NCI-H510A (cell line): ENCODE results near the gene C1orf35.

Experiments used
- DNase-seq: peaks from one replicate; lab custom pipeline; 2025; lab: John Stamatoyannopoulos, UW

Gene C1orf35

DNA sequence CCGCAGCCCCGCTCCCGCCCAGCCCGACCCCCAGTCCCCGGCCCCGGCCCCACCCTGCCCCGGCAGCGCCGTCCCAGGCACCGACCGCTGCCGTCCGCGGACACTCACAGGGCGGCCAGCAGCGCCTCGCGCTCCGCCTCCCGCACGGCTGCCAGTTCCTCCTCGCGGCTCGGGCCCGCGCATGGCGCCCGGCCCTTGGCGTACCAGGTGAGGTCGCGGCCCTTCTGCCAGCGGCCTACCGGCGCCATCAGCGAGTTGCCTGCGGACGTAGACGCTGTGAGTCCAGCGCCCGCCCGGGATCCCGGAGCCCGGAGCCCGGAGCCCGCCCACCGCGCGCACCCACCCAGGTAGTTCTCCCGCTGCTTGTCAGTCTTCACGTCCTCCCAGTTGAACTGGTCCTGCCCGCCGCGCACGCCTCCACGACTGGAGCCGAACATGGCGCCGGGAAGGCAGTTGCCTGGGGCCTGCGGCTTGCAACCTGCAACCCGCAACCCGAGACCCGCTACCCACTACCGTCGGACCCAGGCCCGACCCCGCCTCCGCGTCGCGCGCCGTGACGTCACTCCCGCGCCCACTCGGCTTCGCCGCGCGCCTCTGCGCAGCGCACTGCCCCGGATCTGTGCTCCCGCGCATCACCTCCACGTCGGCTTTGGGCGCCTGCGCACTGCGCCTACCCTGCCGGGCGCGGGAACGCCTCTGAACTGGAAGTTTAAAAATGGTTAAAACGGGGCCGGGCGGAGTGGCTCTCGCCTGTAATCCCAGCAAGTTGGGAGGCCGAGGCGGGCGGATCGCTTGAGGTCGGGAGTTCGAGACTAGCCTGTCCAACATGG is at the start of gene C1orf35:
Gene C1orf35 (minus strand): TSS at position 535 of the 830 bp plus-strand sequence. CDS start 98 bp downstream, at position 437.
- peak; percentile 88 for DNase-seq

DNA sequence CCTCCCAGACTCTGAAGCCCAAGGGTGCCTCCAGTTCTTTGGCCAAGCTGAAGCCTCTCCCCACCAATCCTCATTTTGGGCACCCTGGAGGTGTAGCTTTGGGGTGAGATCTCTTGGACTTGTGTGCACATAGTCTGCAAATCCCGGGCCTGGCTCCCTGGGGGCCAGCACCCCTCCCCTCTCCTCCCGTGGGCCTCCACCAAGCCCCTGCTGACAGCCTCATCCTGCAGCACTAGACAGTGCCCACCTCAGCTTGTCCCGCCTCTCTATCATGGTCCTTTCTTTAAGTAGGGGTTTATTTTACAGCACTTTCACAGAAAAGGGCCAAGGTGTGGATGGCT is 49.8 kb upstream of the C1orf35 start:
- DNase-seq: no peak

DNA sequence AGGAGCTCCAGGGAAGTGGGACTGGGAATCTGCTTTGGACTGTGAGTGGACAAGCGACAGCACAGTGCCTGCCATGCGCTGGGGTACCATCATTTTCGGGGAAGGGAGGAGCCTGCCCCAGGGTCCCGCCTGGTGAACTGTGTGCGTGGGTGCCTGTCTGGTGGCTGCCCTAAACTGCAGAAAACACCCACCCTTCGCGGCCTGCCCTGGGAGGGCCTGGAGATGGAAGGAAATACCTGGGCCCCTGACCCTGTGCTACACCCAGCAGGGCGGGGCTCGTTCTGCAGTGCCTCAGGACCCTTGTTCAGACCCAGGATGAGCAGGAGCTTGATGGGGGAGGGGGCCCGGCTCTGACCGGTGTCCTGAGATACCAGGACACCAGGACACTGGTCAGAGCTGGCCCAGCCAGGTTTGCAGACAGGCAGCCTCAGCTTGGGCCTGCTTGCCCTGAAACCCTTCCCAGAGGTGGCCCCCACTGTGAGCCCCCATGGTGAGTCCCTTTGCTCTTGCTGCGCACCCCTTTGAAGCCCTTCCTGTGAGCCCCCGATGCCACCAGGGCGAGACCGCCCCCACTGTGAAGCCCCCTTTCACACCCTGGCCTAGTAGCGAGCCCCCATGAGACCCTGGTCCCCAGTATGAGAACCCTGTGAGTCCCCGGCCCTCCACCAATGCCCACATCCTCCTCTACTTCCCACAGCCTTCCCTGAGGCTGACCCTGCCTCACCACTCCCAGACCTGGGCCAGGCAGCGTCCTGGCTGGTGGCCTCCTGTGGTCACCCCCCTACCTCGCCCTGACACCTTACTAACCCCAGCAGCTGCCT is 49.2 kb upstream of the C1orf35 start:
- DNase-seq: no peak

DNA sequence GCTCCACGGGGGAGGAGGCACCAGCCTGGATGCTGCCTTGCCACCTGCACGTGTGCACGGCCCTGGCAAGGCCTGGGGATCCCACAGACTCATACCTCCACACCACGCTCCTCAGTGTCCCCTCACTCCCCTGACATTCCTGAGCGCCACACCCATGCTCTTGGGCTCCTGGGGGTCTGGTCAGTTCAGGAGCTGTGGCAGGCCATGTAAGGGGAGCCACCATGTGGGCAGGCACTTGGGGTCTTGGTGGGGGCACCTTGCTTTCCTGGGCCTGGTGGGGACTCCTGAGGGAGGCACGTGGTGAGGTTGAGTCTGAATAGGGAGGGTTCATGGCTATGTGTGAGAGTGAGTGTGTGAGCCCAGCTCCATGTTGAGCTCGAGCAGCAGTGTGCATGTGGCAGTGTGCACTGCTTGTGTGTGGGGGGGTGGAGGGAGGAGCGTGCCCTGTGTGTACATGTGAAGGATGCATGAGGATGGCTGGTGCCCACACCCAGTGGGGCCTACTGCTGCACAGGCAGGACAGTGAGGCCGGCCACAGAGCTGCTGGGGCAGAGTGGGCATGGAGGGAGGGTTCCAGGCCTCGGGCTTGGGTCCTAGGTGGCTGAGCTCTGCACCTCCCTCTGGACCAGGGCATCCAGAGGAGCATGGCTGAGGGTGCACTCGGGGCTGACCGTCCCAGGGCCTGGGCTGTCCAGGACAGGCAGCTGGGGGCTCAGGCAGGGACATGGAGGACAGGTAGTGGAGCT is 48.2 kb upstream of the C1orf35 start:
- no peak for DNase-seq

DNA sequence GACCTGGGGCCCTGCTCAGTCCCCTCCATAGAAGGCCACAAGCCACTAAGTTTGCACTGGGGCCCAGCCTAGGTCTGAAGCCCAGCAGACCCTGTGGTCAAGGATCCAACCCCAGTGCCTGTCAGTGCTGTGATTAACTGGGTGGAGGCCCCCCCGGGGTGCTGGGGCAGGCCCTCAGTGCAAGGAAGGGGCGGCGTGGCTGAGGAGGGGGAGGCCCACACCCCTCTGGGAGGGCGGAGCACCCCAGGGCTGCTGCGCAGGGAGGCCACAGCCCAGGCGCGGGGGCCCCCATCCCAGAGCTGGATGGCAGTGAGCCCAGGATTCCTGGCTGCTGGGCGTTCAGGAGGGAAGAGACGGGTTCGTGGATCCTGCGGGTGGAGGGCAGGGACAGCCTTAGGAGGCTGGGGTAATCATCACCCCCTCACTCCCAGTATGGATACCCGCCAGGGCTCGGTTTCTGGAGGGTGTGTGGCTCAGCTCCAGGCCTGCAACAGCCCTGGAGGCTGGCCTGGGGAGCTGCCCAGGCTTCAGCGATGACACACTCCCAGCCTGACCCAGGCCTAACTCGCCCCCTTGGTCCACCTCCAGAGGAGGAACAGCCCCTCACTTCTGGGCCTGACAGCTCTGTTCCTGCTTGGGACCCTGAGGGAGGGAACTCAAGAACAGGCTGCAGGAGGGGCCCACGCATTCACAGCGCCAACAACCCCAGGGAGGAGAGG is 47.5 kb upstream of the C1orf35 start:
- DNase-seq: no peak

DNA sequence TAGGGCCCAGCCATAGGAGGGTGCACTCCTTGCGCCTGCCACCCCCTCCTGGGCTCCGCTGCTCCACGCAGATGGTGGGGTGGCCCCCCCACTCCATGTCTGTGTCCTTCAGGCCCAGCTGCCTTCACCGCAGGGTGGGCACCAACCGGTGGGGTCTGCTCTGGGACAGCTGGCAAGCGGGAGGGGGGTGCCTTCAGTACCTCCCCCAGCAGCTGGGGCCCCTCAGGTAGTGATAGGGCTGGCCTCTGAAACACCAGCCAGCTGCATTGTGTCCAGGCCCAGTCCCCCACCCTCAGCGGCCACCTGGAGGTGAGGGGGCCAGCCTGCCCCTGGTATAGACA is 47.0 kb upstream of the C1orf35 start:
- DNase-seq: no peak

DNA sequence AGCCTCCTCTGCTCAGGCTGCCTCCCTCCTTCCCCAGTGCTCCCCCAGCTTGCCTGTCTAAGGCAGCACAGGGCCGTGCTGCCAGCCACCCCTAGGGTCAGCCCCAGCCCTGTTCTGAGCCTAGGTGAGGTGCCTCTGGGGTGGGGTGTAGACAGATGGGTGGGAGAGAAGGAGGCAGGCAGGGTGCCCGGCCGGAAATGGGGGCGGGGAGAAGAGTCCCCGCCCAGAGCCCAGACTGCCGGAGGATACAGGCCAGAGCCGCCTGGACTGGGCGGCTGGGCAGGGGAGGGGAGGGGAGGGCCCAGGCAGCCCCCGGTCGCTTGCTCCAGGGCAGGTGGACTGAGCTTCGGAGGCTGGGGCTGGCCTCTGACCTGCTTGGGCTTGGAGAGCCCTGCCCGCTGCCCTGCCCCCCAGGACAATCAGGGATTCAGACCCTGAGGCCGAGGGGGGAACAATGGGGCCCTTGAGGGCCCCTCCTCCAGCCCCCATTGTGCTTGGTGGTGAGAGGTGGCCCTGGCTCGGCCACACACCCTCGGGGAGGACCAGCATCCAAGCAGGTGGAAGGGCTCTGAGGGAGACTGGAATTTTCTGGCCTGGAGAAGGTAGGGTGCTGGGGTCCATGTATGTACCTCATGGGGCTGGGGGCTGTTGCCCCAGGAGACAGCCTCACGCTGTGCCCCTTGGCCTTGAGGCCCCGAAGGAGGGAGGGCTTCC is 46.4 kb upstream of the C1orf35 start, which contains the start of gene GJC2:
Gene GJC2 (plus strand): TSS at position 525 of the 714 bp plus-strand sequence. CDS start 7,829 bp downstream, outside the sequence.
- DNase-seq: no peak

DNA sequence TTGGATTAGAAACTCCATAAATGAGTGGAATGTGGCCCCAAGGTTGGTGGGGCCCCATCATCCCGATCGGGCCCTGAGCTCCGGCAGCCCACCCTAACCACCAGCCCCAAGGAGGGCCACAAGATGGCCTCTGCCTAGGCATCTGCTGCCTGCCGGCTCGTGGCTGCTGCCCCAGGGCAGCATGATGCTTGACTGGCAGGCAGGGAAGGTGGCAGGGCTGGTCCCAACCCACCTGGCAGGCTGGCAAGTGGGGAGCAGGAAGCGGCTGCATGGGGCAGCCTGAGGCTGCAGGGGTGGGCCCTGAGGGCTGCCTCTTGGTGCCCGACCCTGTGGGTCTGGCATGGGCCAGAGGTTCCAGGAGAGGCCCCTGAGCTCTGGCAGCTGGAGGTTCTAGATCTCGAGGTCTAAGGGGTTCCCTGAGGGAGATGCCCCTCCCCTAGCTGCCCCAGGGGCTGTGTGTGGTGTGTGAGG is 45.8 kb upstream of the C1orf35 start:
- DNase-seq: no peak

DNA sequence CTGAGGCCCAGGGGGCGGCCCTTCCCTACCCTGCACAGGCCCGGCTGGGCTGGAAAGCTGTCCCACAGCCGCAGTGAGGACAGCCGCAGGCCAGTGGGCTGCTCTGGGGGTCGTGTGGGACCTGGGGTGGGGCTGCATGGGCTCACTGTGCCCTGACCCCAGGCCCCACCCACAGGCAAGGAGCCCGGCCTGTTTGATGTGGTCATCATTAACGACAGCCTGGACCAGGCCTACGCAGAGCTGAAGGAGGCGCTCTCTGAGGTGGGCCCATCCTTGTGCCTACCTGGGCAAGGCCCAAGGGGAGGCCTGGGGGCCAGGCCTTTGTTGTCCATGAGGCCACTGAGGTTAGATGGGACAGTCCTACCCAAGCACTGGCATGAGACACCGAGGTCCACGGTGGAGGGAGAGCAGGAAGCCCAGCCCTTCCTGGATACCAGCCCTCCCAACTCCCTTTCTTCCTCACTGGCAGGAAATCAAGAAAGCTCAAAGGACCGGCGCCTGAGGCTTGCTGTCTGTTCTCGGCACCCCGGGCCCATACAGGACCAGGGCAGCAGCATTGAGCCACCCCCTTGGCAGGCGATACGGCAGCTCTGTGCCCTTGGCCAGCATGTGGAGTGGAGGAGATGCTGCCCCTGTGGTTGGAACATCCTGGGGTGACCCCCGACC is 45.2 kb upstream of the C1orf35 start:
- no peak for DNase-seq

DNA sequence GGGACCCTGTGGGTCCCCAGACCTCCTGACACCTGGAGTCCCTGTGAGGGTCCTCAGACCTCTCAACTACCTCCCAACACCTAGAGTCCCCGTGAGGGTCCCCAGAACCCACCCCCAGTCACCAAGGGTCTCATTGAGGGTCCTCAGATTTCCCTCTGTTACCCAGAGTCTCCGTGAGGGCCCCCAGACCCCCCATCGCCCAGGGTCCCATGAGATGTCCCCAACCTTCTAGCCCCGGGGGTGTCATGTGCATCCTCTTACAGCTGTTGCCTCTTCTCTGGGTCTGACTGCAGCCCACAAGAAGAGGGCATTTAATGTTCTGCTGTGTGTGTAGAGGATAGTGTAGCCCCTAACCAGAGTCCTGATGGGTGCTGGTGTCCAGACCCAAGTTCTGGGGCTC is 44.6 kb upstream of the C1orf35 start:
- no peak for DNase-seq

DNA sequence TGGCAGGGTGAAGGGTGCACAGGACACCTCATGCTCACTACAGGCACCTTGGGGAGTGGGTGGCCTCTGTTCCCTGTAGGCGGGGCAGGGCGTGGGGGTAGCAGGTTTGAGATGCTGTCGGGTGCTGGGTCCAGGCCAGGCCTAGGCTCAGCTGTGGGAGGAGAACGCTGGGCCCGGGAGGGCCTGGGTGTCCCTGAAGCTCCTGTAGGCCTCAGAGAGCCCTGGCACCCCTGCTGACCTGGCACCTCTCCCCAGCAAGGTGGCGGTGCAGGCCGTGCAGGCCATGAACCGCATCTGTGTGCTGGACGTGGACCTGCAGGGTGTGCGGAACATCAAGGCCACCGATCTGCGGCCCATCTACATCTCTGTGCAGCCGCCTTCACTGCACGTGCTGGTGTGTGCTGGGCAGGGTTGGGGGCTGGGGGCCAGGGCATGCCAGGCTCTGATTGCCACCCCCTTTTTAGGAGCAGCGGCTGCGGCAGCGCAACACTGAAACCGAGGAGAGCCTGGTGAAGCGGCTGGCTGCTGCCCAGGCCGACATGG is 44.1 kb upstream of the C1orf35 start:
- no peak for DNase-seq

DNA sequence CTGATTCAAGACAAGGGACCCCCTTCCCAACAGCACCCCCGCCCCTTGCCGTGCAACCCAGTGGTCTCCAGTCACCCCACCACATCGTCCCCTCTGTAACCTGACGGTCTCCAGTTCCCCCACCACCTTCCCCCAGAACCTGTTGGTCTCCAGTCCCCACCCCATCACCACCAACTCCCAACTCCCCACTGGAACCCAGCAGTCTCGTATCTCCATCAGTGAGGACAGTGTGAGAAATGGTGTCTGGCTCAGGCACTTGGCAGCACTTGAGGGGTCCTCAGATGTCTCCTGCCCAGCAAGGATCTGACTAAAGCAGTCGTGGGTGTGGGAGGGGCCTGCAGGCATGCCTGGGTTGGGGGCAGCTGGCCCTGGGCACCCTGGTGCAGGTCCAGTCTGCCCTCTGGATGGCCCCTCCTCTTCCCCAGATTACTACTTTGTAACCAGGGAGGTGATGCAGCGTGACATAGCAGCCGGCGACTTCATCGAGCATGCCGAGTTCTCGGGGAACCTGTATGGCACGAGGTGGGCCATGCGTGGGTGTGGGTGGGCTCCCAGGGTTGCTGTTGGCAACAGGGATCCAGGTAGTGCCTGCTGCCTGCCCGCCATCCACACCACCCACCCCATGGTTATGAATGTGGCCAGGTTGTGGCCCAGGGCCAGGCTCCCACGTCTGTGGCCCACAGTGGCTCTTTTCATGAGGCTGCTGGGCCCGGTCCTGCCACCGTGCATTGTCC is 43.5 kb upstream of the C1orf35 start:
- DNase-seq: no peak

DNA sequence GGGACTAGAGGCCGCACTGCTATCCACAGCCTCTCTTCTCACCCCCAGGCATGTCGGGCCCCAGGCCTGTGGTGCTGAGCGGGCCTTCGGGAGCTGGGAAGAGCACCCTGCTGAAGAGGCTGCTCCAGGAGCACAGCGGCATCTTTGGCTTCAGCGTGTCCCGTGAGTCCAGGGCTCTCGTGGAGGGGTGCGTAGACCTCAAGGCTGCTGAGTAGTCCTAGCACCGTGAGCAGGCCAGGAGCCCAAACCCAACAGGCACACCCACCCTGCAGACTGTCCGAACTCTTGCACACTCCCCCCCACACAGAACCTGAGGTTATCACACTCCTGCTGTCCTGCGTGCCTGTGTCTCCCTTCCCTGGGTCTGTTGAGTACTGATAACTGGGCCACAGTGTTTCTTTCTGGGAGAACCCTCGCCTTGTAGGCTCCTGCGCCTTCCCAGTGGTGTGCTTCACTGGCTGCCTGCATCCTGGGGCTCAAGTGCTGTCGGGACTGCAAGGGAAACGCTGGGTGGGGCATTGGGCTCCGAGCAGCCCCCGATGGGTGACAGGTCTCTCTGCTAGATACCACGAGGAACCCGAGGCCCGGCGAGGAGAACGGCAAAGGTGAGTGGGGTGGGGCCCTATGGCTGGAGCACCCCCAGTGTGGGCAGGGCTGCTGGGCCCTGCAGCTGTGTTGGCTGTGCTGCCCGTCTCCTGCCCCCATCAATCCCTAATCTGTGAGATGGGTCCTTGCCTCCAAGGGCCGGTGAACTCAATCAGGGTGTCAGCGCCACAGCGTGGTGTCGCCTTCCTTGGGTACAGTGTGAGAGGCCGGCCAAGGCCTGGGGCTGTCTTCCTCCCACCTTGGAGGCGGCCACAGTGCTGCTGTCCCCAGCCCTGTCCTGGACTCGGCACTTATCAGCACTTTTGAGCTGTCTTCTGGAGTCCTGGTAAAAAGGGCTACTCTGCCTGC is 42.6 kb upstream of the C1orf35 start:
- no peak for DNase-seq

DNA sequence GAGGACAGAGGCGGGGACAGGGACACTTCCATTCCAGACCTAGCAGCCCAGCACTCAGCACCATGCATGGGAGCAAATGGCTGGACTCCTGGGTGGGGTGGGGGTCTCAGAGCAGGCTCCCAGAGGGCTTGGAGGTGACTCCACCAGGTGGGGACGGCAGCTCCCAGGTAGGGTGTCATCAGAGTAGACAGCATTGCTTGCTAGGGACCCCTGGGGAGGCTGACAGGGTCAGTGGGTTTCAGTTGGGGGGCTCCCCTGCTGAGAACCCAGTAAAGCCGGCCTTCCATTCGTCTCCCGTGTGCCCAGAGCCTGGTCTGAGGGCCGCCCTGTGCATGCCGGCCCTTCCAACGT is 41.8 kb upstream of the C1orf35 start:
- no peak for DNase-seq

DNA sequence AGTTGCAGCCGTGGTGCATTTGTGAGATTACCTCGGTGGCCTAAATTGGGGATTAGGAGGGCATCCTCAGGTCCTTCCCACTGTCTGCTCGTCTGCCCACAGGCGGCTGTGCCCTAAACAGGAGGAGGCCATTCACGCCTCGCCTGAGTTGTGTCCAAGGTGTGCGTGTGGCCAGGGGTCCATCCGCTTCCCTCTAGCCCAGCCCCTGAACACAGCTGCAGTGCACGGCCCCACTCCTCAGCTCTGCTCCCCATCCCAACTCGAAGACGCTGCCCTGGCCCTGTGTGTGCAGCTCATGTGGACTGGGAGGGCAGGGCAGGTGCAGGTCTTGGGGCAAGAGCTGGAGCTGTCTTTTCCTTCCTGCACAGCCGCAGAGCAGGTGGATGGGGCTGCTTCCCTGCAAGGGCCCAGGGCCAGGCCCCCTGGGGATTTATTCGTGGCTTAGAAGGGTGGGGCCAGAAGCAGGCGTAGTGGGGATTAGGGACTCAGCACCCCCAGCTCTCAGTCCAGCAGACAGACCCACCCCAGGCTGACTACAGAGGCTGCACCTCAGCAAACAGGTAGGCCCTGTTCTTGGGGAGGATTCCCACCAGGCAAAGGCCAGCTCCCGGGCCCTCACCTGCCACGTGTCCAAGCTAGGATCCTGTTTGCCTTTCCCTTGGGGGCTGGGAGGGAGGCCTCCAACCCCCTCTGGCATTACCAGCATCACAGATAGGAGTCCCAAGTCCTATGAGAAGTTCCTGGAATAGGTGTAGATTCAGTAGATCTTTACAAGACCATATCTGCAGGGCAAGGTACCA is 41.3 kb upstream of the C1orf35 start:
- no peak for DNase-seq

DNA sequence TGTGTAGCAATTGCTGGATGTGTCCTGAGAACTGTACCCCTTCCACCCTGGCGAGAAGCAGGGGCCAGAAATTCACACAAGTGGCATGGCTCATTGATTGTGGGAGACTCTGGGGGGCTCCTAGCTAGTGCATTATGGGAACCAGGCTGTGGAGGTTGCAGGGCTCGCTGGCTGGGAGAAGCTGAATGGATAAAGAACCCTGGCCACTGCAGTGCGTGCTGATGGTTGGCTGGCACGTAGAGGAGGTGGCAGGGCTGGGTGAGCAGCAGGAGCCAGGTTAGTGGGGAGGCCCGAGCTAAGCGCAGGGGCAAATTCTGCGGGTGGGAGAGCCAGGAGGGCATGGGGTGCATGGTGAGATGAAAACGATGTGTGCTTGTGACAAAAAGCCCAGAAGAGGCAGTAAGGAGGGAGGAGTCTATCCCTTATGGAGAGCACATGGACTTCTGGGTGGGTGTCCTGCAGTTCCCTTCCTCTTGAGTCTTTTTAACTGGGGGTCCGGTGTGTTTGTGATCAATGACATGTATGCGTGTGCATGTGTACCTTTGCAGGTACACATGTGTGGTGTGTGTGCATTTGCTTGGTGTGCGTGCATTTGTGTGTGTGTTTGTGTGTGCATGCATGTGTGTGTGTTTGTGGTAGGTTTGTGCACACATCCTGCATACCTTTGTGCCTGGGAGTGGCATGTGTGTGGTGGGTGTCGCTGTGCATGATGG is 40.5 kb upstream of the C1orf35 start:
- no peak for DNase-seq

DNA sequence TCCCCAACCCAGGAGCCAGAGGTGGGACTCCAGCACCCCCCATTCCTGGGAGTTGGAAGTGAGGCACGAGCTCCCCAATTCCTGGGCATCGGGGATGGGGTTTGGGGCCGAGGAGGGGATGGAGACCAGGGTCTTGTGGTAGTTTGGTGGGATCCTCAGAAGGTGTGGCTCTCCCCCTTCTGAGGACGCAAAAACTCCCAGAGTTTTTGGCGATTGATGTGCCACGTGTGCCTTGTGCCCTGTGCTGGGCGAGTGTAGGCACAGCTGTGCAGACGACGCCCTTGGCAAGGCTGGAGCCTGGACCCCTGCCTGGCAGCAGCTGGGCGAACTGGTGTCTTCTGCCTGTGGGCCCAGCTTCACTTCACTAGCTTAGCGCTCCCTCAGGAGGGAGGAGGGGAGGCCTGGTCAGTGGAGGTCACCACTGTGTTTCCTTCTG is 39.6 kb upstream of the C1orf35 start:
- DNase-seq: no peak
